DND-41 (cell line): ENCODE data around the gene ZC2HC1B.

Source experiments
- EZH2 ChIP-seq: IDR thresholded peaks from 3 replicates; pipeline ENCODE4 v1.6.1; 2012; ENCODE audit warnings: borderline replicate concordance, low read depth, mild to moderate bottlenecking, moderate library complexity, low read length, inconsistent platforms; ENCODE audit not compliant: severe bottlenecking
- TF ChIP-seq, protein P1 (sequence below): IDR thresholded peaks from 2 replicates; pipeline ENCODE4 v1.5.1; 2012; ENCODE audit warnings: borderline replicate concordance, low read length, moderate library complexity, mild to moderate bottlenecking; ENCODE audit not compliant: poor library complexity, severe bottlenecking; ENCODE audit errors: extremely low read depth

- TF ChIP-seq, protein P1, sequence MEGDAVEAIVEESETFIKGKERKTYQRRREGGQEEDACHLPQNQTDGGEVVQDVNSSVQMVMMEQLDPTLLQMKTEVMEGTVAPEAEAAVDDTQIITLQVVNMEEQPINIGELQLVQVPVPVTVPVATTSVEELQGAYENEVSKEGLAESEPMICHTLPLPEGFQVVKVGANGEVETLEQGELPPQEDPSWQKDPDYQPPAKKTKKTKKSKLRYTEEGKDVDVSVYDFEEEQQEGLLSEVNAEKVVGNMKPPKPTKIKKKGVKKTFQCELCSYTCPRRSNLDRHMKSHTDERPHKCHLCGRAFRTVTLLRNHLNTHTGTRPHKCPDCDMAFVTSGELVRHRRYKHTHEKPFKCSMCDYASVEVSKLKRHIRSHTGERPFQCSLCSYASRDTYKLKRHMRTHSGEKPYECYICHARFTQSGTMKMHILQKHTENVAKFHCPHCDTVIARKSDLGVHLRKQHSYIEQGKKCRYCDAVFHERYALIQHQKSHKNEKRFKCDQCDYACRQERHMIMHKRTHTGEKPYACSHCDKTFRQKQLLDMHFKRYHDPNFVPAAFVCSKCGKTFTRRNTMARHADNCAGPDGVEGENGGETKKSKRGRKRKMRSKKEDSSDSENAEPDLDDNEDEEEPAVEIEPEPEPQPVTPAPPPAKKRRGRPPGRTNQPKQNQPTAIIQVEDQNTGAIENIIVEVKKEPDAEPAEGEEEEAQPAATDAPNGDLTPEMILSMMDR: no peak
- no peak for TF ChIP-seq EZH2
These were observed 97.9 kb downstream of the ZC2HC1B start for GRCh38 chr6:143961886-143962878.
